ENCODE results near the gene FZD10. TPM values are rescaled to one million over a fixed set of nuclear protein-coding genes. Genes with fewer than 3 reads are reported as not detected.

Gene FZD10, protein sequence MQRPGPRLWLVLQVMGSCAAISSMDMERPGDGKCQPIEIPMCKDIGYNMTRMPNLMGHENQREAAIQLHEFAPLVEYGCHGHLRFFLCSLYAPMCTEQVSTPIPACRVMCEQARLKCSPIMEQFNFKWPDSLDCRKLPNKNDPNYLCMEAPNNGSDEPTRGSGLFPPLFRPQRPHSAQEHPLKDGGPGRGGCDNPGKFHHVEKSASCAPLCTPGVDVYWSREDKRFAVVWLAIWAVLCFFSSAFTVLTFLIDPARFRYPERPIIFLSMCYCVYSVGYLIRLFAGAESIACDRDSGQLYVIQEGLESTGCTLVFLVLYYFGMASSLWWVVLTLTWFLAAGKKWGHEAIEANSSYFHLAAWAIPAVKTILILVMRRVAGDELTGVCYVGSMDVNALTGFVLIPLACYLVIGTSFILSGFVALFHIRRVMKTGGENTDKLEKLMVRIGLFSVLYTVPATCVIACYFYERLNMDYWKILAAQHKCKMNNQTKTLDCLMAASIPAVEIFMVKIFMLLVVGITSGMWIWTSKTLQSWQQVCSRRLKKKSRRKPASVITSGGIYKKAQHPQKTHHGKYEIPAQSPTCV
- 1 to 10 TPM; 1.2 to 4.7 (median 2.5) TPM for total RNA-seq

- 0 to 20% methylated on average over 1 to 3 of the region's 51 CpGs for WGBS, 2 donors
- H3K4me1 ChIP-seq = peaks cover 0 to 27% of the 10 kb centered on the region in 2 donors
- no peaks in the 10 kb centered on the region for H3K9me3 ChIP-seq
- TF ChIP-seq, protein P1, sequence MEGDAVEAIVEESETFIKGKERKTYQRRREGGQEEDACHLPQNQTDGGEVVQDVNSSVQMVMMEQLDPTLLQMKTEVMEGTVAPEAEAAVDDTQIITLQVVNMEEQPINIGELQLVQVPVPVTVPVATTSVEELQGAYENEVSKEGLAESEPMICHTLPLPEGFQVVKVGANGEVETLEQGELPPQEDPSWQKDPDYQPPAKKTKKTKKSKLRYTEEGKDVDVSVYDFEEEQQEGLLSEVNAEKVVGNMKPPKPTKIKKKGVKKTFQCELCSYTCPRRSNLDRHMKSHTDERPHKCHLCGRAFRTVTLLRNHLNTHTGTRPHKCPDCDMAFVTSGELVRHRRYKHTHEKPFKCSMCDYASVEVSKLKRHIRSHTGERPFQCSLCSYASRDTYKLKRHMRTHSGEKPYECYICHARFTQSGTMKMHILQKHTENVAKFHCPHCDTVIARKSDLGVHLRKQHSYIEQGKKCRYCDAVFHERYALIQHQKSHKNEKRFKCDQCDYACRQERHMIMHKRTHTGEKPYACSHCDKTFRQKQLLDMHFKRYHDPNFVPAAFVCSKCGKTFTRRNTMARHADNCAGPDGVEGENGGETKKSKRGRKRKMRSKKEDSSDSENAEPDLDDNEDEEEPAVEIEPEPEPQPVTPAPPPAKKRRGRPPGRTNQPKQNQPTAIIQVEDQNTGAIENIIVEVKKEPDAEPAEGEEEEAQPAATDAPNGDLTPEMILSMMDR (IDR thresholded peaks at IDR 0.05) = no peak
- no peak for TF ChIP-seq POLR2A (IDR thresholded peaks at IDR 0.05)
- H3K4me3 ChIP-seq (replicated peaks in 1 of 3) = peak within 1 kb of the TSS in 1 of 3 donors; percentile 32
- H3K27ac ChIP-seq = peak within 1 kb of the TSS in 2 of 3 donors; percentile 43 to 65
- peak; percentile 32 to 38 for DNase-seq
- peaks cover 28% of the 10 kb centered on the region for H3K27me3 ChIP-seq
- intact Hi-C loops (cut with DNase I) = no loop called here
- no peaks in the 10 kb centered on the region for H3K36me3 ChIP-seq
These were observed at the start of gene FZD10 for GRCh38 chr12:130162267-130162666. Gene FZD10 (plus strand): TSS chr12:130162464. CDS start chr12:130162943, 479 bp downstream.

- intact Hi-C loops (cut with DNase I) = no loop called here
- WGBS, 2 donors = 76 to 93% methylated on average over 17 to 20 of the region's 20 CpGs
- no peaks in the 10 kb centered on the region for H3K27me3 ChIP-seq
- no peak for DNase-seq
- TF ChIP-seq, protein P1 (IDR thresholded peaks at IDR 0.05) = no peak
- no peak for TF ChIP-seq POLR2A (IDR thresholded peaks at IDR 0.05)
- no peaks in the 10 kb centered on the region for H3K36me3 ChIP-seq
- no peaks in the 10 kb centered on the region for H3K4me1 ChIP-seq
- no peaks in the 10 kb centered on the region for H3K9me3 ChIP-seq
- no peak overlapping the region for H3K27ac ChIP-seq
- no peak overlapping the region for H3K4me3 ChIP-seq (replicated peaks in 1 of 3)
These were observed 47.3 kb upstream of the FZD10 start for GRCh38 chr12:130114952-130115351.

- no peaks in the 10 kb centered on the region for H3K27me3 ChIP-seq
- H3K4me1 ChIP-seq = no peaks in the 10 kb centered on the region
- no peak for TF ChIP-seq POLR2A (IDR thresholded peaks at IDR 0.05)
- TF ChIP-seq, protein P1 (IDR thresholded peaks at IDR 0.05) = no peak
- H3K4me3 ChIP-seq (replicated peaks in 1 of 3) = no peak overlapping the region
- DNase-seq = no peak
- no peaks in the 10 kb centered on the region for H3K36me3 ChIP-seq
- H3K27ac ChIP-seq = no peak overlapping the region
- 85 to 91% methylated on average over 6 to 7 of the region's 8 CpGs for WGBS, 2 donors
- intact Hi-C loops (cut with DNase I) = no loop called here
- no peaks in the 10 kb centered on the region for H3K9me3 ChIP-seq
These were observed 46.6 kb upstream of the FZD10 start for GRCh38 chr12:130115646-130116045.

DNA sequence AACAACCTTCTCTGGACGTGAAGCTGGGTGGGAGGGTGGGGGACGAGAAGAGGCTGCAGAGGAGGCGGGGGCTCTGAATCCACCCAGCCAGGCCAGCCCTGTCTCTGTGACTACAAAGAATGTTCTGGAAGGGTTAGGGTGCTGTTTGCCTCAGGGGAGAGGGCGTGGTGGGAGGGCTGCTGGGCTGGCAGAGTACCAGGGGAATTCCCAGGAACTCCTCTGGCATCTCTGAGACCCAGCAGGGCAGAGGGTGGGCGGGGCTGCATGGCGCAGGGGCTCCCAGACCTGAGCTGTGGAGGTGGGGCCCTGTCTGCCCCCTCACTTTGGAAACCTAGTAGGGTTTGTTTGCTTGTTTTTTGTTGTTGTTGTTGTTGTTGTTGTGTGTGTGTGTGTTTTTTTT, 45.5 kb upstream of the FZD10 start:
- no peak for DNase-seq
- Histone ChIP-seq H3K4me1 (no peaks in the 10 kb centered on the region), H3K27ac (no peak overlapping the region), H3K9me3 (no peaks in the 10 kb centered on the region), H3K27me3 (no peaks in the 10 kb centered on the region), H3K4me3 (replicated peaks in 1 of 3) (no peak overlapping the region), H3K36me3 (no peaks in the 10 kb centered on the region)
- intact Hi-C loops (cut with DNase I) = no loop called here
- 75 to 77% methylated on average over 5 to 6 of the region's 6 CpGs for WGBS, 2 donors
- TF ChIP-seq POLR2A (IDR thresholded peaks at IDR 0.05) = no peak
- TF ChIP-seq, protein P1 (IDR thresholded peaks at IDR 0.05) = no peak

- TF ChIP-seq, protein P1 (IDR thresholded peaks at IDR 0.05) = no peak
- TF ChIP-seq POLR2A (IDR thresholded peaks at IDR 0.05) = no peak
- Histone ChIP-seq H3K27me3 (no peaks in the 10 kb centered on the region), H3K36me3 (no peaks in the 10 kb centered on the region), H3K4me1 (no peaks in the 10 kb centered on the region), H3K4me3 (replicated peaks in 1 of 3) (no peak overlapping the region), H3K27ac (no peak overlapping the region), H3K9me3 (no peaks in the 10 kb centered on the region)
- DNase-seq = no peak
- intact Hi-C loops (cut with DNase I) = no loop called here
- 33 to 49% methylated on average over 7 of the region's 7 CpGs for WGBS, 2 donors
These were observed 45.0 kb upstream of the FZD10 start for GRCh38 chr12:130117233-130117632.

Data from thyroid gland (tissue), 4 donors.